ENCODE results near the gene CSNK2A2. TPM values are rescaled to one million over a fixed set of nuclear protein-coding genes. Genes with fewer than 3 reads are reported as not detected.

CSNK2A2 gene
- total and polyA plus RNA-seq, 9 of the 15 experiments (the other 6 are each of a cell fraction or from before 2014, with no cell fraction given): 20.8 to 109 (median 44.7) TPM

DNA sequence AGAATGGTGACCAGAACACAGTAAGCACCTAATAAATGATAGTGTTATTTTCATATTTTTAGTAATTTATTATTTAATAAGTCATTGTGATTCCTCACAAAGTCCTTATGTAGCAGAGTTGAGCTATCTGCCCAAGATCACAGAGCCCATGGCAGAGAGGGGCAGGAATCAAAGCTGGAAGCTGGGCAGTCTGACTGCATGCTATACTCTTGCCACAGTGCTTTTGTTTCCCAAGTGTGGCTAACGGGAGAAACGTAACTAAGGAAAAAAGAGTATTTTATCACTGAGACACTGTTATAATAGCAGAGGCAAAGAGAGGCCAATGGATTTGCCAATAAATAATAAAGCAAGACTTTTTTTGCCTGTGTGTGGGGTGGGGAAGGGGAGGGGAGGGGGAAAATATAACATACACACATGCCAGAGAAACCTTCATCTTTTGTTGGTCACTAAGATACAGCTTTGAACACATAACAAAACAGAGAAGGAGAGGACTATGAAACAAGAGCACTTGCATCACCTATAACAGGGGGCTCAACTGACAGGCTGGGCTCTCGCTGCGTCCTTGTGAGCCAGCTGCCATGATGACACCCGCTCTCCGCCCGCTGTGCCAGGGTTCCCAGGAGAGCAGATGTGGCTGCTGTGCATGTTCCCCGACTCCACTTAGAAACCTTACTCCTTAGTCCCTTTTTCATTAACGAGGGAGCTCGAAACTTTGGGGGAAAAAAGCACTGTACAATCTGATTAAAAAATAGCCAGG, 10.1 kb downstream of the CSNK2A2 start:
- in situ Hi-C loops (cut with MboI) (no loop called here), intact Hi-C loops (cut with micrococcal nuclease) (no loop called here)
- ChIA-PET CTCF (ENCODE audit: low intra/inter-chr PET ratio) (no interaction called here), POLR2A (interaction anchor here (0.6 to 3.3 kb wide), 3 partner anchors 10 to 74 kb away, joined by 3 to 12 read pairs (median 3); no protein-coding TSS in a partner anchor)
- no peak overlapping the region for H3K9ac ChIP-seq (ENCODE audit: insufficient read depth in 1 of 2, low read depth in 2 of 2, low read length in 2 of 2)
- whole genome bisulfite sequencing (ENCODE audit: insufficient coverage, low coverage, missing lambda C conversion rate): 93% methylated on average over 10 of the region's 10 CpGs
- no TSS peak for BruUV-seq (replicated peaks)
- peaks cover 91% of the 10 kb centered on the region for H3K36me3 ChIP-seq (ENCODE audit: control insufficient read depth, insufficient read depth, low read length)
- no peak for ATAC-seq
- H3K27ac ChIP-seq (ENCODE audit: extremely low read depth, low read depth, low read length): no peak overlapping the region
- H2AFZ ChIP-seq (ENCODE audit: low read depth, low read length): no peak overlapping the region
- no peak for FAIRE-seq
- H3K9me3 ChIP-seq (replicated peaks; ENCODE audit: control insufficient read depth, insufficient read depth, low read depth, low read length): no peaks in the 10 kb centered on the region
- no peak overlapping the region for H3K4me3 ChIP-seq
- no peaks in the 10 kb centered on the region for H3K4me1 ChIP-seq (replicated peaks in 1 of 2; ENCODE audit: control insufficient read depth in 2 of 2, insufficient read depth in 2 of 2, low read length in 2 of 2)
- H4K20me1 ChIP-seq (replicated peaks; ENCODE audit: control insufficient read depth, insufficient read depth, low read length): no peaks in the 10 kb centered on the region
- H3K27me3 ChIP-seq (ENCODE audit: control insufficient read depth in 2 of 2, insufficient read depth in 2 of 2, low read length in 2 of 2): no peaks in the 10 kb centered on the region
- H3K4me2 ChIP-seq (ENCODE audit: insufficient read depth, low read length): no peak overlapping the region
- no peak for DNase-seq (ENCODE audit: extremely low read depth in 1 of 4, low spot score in 3 of 4)
- peaks cover 30% of the 10 kb centered on the region for H3K79me2 ChIP-seq (ENCODE audit: control insufficient read depth, insufficient read depth, low read length)
- no peaks in the 10 kb centered on the region for H3K9me1 ChIP-seq (ENCODE audit: control insufficient read depth, insufficient read depth, low read length)
- TF ChIP-seq ZNF77 (CRISPR knock-in tag; IDR thresholded peaks at IDR 0.05): no peak
- TF ChIP-seq SIX5 (IDR thresholded peaks at IDR 0.05; ENCODE audit: borderline replicate concordance in 1 of 2, insufficient read depth in 1 of 2, low read depth in 1 of 2, low read length in 2 of 2): no peak
- TF ChIP-seq, protein P1, sequence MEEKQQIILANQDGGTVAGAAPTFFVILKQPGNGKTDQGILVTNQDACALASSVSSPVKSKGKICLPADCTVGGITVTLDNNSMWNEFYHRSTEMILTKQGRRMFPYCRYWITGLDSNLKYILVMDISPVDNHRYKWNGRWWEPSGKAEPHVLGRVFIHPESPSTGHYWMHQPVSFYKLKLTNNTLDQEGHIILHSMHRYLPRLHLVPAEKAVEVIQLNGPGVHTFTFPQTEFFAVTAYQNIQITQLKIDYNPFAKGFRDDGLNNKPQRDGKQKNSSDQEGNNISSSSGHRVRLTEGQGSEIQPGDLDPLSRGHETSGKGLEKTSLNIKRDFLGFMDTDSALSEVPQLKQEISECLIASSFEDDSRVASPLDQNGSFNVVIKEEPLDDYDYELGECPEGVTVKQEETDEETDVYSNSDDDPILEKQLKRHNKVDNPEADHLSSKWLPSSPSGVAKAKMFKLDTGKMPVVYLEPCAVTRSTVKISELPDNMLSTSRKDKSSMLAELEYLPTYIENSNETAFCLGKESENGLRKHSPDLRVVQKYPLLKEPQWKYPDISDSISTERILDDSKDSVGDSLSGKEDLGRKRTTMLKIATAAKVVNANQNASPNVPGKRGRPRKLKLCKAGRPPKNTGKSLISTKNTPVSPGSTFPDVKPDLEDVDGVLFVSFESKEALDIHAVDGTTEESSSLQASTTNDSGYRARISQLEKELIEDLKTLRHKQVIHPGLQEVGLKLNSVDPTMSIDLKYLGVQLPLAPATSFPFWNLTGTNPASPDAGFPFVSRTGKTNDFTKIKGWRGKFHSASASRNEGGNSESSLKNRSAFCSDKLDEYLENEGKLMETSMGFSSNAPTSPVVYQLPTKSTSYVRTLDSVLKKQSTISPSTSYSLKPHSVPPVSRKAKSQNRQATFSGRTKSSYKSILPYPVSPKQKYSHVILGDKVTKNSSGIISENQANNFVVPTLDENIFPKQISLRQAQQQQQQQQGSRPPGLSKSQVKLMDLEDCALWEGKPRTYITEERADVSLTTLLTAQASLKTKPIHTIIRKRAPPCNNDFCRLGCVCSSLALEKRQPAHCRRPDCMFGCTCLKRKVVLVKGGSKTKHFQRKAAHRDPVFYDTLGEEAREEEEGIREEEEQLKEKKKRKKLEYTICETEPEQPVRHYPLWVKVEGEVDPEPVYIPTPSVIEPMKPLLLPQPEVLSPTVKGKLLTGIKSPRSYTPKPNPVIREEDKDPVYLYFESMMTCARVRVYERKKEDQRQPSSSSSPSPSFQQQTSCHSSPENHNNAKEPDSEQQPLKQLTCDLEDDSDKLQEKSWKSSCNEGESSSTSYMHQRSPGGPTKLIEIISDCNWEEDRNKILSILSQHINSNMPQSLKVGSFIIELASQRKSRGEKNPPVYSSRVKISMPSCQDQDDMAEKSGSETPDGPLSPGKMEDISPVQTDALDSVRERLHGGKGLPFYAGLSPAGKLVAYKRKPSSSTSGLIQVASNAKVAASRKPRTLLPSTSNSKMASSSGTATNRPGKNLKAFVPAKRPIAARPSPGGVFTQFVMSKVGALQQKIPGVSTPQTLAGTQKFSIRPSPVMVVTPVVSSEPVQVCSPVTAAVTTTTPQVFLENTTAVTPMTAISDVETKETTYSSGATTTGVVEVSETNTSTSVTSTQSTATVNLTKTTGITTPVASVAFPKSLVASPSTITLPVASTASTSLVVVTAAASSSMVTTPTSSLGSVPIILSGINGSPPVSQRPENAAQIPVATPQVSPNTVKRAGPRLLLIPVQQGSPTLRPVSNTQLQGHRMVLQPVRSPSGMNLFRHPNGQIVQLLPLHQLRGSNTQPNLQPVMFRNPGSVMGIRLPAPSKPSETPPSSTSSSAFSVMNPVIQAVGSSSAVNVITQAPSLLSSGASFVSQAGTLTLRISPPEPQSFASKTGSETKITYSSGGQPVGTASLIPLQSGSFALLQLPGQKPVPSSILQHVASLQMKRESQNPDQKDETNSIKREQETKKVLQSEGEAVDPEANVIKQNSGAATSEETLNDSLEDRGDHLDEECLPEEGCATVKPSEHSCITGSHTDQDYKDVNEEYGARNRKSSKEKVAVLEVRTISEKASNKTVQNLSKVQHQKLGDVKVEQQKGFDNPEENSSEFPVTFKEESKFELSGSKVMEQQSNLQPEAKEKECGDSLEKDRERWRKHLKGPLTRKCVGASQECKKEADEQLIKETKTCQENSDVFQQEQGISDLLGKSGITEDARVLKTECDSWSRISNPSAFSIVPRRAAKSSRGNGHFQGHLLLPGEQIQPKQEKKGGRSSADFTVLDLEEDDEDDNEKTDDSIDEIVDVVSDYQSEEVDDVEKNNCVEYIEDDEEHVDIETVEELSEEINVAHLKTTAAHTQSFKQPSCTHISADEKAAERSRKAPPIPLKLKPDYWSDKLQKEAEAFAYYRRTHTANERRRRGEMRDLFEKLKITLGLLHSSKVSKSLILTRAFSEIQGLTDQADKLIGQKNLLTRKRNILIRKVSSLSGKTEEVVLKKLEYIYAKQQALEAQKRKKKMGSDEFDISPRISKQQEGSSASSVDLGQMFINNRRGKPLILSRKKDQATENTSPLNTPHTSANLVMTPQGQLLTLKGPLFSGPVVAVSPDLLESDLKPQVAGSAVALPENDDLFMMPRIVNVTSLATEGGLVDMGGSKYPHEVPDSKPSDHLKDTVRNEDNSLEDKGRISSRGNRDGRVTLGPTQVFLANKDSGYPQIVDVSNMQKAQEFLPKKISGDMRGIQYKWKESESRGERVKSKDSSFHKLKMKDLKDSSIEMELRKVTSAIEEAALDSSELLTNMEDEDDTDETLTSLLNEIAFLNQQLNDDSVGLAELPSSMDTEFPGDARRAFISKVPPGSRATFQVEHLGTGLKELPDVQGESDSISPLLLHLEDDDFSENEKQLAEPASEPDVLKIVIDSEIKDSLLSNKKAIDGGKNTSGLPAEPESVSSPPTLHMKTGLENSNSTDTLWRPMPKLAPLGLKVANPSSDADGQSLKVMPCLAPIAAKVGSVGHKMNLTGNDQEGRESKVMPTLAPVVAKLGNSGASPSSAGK (IDR thresholded peaks at IDR 0.05): no peak
- TF ChIP-seq KAT7 (CRISPR knock-in tag; IDR thresholded peaks at IDR 0.05; ENCODE audit: borderline replicate concordance): no peak
- TF ChIP-seq, protein P2, sequence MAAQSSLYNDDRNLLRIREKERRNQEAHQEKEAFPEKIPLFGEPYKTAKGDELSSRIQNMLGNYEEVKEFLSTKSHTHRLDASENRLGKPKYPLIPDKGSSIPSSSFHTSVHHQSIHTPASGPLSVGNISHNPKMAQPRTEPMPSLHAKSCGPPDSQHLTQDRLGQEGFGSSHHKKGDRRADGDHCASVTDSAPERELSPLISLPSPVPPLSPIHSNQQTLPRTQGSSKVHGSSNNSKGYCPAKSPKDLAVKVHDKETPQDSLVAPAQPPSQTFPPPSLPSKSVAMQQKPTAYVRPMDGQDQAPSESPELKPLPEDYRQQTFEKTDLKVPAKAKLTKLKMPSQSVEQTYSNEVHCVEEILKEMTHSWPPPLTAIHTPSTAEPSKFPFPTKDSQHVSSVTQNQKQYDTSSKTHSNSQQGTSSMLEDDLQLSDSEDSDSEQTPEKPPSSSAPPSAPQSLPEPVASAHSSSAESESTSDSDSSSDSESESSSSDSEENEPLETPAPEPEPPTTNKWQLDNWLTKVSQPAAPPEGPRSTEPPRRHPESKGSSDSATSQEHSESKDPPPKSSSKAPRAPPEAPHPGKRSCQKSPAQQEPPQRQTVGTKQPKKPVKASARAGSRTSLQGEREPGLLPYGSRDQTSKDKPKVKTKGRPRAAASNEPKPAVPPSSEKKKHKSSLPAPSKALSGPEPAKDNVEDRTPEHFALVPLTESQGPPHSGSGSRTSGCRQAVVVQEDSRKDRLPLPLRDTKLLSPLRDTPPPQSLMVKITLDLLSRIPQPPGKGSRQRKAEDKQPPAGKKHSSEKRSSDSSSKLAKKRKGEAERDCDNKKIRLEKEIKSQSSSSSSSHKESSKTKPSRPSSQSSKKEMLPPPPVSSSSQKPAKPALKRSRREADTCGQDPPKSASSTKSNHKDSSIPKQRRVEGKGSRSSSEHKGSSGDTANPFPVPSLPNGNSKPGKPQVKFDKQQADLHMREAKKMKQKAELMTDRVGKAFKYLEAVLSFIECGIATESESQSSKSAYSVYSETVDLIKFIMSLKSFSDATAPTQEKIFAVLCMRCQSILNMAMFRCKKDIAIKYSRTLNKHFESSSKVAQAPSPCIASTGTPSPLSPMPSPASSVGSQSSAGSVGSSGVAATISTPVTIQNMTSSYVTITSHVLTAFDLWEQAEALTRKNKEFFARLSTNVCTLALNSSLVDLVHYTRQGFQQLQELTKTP (IDR thresholded peaks at IDR 0.05; ENCODE audit: low read depth in 1 of 2, partially characterized antibody in 2 of 2): no peak

All from K562 (cell line).